Bone marrow (tissue), 2 donors: Measurements from ENCODE around the gene RXRB.

Source experiments
- DNase-seq, 2 donors: peaks; one replicate each; lab custom pipeline; 2025; lab: John Stamatoyannopoulos, UW

RXRB gene

DNA sequence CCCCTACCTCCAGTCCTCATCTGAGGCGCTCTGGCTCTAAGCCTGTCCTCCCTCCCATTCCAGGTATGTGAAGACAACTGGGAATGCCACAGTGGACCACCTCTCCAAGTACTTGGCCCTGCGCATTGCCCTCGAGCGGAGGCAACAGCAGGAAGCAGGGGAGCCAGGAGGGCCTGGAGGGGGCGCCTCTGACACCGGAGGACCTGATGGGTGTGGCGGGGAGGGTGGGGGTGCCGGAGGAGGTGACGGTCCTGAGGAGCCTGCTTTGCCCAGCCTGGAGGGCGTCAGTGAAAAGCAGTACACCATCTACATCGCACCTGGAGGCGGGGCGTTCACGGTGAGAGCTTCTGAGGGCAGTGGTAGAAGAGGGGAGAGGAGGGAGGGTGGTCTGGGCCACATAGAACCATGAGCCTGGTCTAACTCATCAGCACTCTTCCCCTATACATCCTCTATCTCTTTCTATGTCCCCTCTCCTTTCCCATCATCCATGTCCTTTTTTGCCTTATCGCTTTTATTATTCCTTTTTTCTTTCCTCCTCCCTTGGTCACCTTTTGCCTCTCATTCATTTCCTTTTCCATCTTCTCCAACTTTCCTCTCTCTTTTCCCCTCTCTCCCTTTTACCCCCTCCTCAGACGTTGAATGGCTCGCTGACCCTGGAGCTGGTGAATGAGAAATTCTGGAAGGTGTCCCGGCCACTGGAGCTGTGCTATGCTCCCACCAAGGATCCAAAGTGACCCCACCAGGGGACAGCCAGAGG, 11.4 kb upstream of the RXRB start:
- no peak for DNase-seq

DNA sequence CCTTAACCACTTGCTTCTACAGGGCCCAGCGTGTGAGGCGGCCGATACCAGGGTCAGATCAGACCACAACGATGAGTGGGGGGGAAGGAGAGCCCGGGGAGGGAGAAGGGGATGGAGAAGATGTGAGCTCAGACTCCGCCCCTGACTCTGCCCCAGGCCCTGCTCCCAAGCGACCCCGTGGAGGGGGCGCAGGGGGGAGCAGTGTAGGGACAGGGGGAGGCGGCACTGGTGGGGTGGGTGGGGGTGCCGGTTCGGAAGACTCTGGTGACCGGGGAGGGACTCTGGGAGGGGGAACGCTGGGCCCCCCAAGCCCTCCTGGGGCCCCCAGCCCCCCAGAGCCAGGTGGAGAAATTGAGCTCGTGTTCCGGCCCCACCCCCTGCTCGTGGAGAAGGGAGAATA, 10.7 kb upstream of the RXRB start:
- no peak for DNase-seq

DNA sequence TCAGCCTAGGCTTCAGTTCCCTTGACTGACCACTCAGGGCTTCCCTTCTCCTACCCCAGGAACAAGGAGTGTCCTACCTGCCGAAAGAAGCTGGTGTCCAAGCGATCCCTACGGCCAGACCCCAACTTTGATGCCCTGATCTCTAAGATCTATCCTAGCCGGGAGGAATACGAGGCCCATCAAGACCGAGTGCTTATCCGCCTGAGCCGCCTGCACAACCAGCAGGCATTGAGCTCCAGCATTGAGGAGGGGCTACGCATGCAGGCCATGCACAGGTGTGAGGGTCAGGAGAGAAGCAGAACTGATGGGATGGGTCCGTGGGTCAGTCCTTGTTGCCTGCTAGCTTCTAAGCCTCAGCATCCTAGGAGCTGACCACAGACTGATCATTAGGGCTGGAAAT, 9.4 kb upstream of the RXRB start:
- DNase-seq = no peak

DNA sequence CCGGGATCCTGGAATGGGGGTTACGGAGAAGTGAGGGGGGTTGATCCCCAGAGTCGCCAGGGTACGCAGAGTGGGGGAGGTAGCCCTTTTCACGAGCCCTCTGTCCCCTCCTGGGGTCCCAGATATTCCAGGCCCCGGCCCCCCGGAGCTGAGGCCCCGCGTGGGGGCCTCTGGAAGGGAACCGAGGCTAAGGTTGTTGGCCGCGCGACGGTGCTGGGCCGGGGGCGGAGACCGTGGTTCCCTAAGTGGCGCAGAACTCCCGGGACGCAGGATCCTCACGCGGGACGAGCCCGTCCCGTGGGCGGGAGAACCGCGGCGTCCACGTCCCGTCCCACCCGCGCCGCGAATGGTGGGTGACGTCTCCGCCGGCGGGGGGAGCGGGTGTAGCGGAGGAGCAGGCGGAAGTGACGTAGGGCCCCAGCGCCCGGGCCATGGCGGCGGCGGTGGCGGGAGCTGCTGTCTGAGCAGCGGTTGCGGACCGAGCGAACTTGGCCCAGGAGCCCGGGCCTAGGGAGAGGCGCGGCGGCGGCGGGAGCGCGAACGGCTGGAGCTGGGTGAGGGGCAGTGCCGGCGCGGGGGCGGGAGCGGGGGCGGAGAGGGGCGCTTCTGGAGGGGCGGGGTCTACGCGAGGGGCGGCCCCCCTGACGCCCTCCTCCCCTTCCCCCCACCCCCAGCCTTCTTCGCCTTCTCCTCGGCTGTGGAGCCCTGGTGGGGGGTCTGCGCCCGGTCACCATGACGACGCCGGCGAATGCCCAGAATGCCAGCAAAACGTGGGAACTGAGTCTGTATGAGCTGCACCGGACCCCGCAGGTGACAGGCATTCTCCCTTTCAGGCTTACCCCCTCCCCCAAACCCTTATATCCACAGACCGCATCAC, 7.9 kb upstream of the RXRB start, which contains the start of gene RING1:
TSS of gene RING1 (plus strand) at position 410 of the 877 bp plus-strand sequence. CDS start at position 733, 323 bp downstream.
- DNase-seq = peak; percentile 66 to 74

DNA sequence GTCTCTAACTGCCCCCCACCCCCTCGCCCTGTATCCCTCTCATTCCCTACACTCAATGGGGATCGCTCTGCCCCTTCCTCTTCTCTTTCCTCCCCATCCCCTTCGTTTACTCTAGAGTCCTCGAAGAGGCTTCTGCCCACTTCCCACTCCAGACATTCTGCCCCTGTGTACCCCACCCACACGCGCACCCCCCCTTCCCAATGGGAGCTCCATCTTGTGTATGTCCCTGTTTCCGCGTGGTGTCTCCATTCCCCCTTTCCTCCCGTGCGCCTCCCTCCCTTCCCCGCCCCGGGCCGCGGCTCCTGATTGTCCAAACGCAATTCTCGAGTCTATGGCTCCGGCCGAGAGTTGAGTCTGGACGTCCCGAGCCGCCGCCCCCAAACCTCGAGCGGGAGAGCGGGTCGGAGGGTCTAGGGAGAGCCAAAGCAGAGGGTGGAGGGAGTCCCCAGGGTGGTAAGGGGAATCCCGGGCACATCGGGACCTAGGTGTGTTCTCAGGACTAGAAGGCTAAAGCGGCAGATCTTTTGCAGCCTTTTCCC, 7.2 kb upstream of the RXRB start:
- DNase-seq = no peak

DNA sequence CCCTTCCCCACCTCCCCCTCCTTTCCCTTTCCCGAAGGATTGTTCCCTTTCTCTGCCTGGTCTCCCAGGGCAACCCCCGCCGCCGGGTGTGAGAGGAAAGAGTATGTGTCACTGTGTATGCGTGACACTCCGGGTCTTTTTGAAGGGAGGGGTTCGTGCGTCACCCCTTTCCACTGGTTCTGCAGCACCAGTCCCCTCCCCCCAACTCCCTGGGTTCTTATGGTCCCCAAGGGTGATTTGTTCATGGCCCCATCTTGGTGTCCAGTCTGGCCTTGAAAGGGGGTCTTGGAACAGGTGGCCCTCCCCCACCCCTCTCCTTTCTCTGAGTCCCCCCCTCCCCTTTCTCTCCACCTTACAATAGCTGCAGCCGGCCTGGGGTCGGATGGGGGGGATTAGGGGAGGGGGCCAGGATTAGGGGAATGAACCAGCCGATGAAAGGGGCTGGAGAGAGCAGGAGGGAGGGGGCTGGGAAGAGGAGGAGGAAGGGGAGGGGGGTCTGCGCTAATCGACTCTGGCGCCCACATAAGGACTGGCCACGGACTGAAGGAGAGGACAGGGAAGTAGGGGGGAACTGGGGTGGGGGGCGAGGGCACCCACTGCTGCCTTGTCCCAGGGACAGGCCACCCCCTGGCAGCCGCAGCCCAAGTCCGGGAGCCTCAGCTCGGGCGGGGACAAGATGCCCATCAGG, 6.5 kb upstream of the RXRB start:
- DNase-seq = no peak

DNA sequence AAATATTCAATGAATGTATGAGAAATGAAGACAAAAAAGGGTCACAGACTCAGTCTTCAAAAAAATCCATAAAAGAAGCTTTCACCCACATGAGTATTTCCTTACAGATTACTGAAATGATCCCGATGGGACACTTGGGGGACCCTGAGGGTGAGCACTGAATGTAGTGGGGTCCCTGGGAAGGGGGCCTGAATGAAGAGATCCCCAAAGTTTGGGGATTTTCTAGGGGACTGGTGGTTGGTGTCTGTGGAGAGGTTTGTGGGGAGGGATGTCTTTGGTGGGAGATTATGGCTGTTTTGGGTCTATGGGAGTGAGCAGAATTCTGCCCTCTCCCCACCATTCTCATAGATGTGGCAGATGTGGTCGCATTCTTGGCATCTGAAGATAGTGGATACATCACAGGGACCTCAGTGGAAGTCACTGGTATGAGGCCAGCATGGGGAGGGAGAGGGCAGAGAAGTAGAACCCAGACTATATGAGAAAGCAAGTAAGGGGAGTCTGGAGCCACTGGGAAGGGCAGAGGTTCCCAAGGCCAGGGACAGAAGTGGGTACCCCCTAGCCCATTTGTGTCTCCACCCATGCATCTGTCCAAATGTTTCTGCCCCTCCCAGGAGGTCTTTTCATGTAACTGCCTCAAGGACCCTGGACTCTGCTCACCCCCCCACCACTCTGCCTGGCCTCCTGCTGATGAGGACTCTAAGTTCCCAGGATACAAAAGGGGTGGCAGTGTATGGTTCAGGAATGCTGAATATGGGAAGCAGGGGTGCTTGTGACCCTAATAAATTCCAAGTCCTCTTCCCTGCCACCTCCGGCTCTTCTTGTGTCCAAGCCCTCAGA, 5.8 kb upstream of the RXRB start:
- no peak for DNase-seq

DNA sequence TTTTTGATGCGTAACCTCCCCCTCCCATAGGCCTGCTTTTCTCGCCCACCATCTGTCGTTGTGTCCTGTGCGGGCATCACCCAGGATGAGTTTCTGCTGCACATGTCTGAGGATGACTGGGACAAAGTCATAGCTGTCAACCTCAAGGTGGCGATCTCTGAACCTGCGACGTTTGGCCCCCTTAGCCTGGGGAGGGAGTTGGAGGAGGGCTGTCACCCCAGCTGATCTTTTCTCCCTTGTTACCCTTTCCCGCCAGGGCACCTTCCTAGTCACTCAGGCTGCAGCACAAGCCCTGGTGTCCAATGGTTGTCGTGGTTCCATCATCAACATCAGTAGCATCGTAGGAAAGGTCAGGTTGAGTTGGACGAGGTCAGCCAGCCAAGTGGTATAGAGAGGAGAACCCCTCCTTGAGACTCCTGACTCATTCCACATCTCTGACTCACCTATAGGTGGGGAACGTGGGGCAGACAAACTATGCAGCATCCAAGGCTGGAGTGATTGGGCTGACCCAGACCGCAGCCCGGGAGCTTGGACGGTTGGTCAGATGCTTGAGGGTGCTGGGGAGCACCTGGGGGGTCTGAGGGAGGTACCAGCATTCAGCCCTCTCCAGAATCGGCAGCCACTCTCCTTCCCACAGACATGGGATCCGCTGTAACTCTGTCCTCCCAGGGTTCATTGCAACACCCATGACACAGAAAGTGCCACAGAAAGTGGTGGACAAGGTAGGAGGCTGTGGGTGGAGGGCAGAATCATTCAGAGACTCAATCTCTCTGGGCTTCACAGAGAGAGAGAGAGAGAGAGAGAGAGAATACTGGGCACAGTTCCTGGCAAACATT, 4.9 kb upstream of the RXRB start:
- DNase-seq = no peak

DNA sequence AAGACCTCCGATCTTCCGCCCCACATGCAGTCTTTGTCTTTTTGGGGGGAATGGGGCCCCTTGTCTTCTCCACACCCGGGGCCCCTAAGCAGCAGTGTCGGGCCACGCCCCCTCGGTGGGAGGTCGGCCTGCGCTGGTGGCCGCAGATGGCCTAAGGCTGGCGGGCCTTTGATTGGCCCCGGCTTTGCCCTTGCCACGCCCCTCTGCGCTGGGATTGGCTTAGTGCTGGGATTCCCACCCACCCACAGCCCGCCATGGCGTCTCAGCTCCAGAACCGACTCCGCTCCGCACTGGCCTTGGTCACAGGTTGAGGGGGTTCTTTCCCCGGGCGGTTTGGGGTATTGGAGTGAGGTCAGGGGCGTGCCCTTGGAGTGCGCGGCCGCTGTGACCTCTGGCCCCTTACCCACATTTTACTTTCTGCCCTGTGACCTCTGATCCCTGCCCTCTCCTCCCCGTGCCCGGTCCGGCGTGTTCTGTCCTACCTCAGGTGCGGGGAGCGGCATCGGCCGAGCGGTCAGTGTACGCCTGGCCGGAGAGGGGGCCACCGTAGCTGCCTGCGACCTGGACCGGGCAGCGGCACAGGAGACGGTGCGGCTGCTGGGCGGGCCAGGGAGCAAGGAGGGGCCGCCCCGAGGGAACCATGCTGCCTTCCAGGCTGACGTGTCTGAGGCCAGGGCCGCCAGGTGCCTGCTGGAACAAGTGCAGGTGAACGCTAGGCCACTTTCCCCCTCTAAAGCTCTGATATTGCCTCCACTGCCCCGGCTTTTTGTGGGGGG, 4.1 kb upstream of the RXRB start, which contains the start of gene HSD17B8:
TSS of gene HSD17B8 (plus strand) at position 241 of the 776 bp plus-strand sequence. CDS start at position 255, 14 bp downstream.
- peak; percentile 72 to 78 for DNase-seq

DNA sequence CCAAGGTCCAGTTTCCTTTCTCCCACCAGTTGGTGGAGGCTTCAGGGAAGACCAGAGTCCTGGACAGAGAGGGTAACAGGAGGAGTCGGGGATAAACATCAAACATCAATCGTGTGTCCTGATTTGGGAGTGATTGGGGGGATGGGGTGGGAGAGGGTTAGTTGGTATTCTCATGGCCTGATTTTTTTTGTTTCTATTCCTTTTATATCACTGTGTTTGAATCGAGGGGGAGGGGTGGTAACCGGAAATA, 3.6 kb upstream of the RXRB start:
- DNase-seq = no peak

DNA sequence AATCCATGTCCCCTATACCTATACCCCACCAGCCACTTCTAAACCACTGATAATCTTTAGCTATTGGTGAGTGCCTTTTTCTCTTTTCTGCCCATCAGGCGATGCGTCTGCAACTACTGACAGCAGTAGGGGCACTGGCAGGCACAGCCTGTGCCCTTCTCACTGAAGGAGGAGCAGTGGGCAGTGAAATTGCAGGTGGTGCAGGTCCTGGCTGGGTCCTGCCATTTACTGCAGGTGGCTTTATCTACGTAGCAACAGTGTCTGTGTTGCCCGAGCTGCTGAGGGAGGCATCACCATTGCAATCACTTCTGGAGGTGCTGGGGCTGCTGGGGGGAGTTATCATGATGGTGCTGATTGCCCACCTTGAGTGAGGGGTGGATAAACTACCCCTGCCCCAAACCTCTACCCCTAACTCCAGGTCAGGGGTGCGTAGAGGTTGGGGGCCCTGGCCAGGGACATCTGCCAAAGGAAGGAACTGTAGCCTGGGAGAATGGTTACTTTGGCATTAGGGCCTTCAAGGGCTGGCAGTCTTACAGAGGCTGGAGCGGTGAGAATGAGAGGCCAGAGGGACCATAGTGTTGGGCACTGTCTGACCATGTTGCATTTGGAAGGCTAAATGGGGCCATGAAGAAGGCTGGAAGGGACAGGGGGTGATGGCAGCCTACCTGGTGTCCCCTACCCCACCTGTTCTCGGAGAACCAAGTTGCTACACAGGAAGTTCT, 3.1 kb upstream of the RXRB start:
- DNase-seq = no peak

DNA sequence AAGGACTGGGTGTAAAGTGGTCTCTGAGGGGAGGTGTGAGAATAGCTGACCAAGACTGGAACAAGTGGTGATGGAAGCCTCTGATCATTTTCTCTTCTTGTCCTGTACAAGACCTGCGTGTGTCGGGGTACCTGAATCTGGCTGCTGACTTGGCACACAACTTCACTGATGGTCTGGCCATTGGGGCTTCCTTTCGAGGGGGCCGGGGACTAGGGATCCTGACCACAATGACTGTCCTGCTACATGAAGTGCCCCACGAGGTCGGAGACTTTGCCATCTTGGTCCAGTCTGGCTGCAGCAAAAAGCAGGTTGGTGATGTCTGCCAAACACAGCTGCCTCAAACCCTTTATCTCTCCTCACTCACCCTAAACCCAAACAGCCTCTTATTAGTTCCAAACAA, 2.3 kb upstream of the RXRB start:
- DNase-seq = no peak

DNA sequence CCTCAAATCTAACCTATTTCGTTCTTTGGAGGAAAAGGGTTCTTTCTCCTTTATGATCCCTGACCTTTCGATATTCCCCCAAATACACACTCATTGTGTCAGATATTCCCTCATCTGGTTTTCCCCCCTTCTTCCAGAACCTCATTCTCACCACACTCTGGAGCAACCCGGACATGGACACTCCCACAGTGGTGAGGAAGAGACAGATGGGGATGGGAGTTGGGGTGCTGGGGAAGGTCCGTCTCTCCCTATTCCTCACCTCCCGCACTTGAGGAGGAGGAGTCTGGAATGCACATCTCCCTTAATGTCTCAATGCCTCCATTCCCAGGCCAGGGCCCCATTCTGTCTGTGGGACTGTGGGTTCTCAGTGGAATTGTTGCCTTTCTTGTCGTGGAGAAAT, 1.5 kb upstream of the RXRB start:
- no peak for DNase-seq

DNA sequence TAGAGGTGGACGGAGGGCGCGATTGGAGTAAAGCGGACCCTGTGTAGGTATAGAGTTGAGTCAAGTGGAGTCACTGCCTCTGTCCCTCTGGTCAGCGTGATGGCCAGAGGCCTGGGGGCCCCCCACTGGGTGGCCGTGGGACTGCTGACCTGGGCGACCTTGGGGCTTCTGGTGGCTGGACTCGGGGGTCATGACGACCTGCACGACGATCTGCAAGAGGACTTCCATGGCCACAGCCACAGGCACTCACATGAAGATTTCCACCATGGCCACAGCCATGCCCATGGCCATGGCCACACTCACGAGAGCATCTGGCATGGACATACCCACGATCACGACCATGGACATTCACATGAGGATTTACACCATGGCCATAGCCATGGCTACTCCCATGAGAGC, 681 bp upstream of the RXRB start:
- no peak for DNase-seq

DNA sequence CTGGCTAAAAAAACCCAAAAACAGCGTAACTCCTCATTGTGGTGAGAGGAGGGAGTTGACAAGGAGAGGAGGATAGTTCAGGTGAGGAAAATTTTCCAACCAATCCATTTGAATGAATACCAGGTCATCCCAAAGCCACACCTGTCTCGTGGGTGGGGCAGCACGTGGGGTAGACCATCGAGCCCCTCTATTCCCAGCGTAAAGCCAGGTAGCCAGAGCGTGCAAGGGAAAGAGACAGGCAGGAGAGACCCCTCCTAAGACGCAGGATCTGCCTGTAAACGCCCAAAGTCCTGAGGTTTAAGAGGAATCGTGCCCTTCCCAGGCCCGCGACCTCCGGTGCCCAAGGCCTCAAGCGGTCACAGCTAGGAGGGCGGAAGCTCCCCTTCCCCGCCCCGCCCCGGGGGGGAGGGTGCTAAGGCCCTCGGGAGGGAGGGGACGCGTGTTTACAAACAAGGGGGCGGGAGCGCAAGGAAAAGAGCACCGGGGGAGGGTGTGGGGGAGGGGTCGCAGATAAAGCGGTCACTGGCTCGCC, 712 bp downstream of the RXRB start:
- peak in 1 of 2 donors; percentile 71 for DNase-seq

DNA sequence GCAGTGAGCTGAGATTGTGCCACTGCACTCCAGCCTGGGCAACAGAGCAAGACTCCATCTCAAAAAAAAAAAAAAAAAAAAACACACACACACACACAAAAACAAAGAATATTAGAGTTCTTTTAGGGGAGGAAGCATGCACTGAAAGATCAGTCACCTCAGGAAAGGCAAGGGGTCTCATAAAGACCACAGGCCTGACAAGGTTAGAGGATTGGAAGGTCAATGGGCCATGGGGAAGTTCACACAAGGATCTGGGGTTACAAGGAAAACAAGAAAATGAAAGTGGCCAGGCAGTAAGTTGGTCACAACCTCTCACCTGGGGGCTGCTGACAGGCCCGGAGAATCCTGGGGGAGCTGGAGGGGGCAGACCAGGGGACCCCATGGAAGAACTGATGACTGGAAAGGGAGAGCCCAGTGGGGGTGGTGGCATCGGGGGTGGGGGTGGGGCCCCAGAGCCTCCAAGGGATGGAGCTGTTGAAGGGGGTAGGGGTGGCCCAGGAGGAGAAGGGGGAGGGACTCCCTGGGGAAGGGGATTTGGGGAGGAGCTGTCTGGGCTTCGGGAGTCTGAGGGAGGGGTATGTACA, 1.5 kb downstream of the RXRB start:
- no peak for DNase-seq

DNA sequence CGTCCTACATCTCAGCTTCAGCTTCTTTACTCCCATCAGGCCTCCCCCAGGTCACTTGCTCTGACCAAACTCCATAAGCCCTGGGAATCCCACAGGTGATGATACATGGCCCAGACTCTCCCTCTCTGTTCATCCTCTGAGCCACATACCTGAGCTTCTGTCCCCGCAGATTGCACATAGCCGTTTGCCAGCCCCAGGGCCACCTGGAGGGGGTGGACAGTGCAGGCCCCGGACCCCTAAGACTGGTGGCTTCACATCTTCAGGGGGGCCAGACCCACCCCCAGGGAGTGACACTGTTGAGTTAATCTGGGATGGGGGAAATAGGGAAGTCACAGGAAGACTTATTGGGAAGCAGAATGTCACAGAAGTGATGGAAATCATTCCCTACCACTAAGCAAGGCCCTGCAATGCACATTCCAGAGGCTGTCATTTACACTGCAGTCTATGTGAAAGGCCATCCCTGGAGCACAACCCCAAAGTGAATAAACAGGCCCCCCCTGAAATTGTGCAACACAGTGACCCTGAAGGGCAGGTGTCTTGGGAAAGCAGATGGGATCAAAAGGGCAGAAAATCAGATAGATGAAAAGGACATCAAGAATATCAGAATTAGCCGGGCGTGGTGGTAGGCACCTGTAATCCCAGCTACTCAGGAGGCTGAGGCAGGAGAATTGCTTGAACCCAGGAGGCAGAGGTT, 2.2 kb downstream of the RXRB start:
- no peak for DNase-seq
